Testis (tissue), 2 donors: Measurements from ENCODE around the gene EEFSEC.

Experiments
- CTCF ChIP-seq, 3 experiments: fragments of 450-650 bp in 2 of 3; fragments of 200-600 bp in 1 of 3; sonication (generic) in 1 of 3; IDR thresholded peaks; one replicate each; pipeline ENCODE4 v1.5.1; 2016 to 2019; ENCODE audit warnings: antibody characterized with exemption in 3 of 3, mild to moderate bottlenecking in 2 of 3, moderate library complexity in 1 of 3
- POLR2A ChIP-seq: fragments of 450-650 bp; IDR thresholded peaks from one replicate; pipeline ENCODE4 v1.6.1; 2017; ENCODE audit warnings: antibody characterized with exemption, mild to moderate bottlenecking, moderate library complexity

GRCh38 chr3:128338536-128339330 is 185.5 kb downstream of the EEFSEC start:
- no peak for TF ChIP-seq POLR2A
- TF ChIP-seq CTCF (IDR thresholded peaks at IDR 0.05), result no peak
